ENCODE results near the gene CDH4.
"Not testable (repeated sequence)": the region's sequence is repeated elsewhere in the genome, so short reads cannot be mapped to it uniquely, and the experiment has no call there.

The CDH4 gene

DNA sequence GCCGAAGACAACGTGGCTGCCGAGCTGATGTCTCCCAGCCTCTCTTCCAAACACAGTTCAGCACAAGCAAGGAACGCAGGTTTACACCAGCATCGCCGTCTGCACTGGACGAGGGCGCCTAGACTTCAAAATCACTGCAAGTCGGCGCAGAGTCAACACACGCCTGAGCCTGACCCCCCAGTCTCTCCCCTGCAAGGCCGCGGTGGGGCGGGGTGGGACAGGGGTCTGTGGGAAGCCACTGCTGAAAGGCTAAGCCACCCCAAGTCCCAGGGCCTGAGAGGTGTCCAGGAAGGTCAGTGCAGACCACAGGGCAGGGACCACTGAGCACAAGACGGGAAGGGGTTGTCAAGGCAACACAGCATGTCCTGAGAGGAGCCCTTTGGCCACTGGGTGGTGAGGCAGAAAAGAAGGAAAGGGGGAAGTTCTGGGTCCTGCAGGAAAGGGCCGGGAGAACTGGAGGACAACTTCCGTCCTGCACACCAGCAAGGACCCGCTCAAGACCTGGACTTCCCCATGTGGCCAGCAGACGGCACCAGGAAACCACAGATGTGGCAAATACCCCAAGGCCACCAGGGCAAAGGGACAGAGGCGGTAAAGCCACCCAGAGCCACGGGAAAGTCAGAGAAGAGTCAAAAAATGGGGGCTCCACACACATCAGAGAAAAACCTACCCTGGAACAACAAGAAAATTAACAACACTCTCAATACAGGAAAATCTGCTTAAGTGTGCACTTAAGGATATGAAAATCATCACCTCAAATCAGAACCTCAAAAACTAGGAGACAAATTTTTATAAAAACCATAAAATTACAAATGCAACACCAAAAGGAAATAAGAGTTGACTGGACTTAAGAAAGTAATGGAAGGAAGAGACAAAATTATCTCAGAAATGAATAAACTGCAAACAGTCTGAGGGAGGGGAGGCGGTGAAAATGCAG lies 728.9 kb downstream of the CDH4 start:
- no peak for DNase-seq

DNA sequence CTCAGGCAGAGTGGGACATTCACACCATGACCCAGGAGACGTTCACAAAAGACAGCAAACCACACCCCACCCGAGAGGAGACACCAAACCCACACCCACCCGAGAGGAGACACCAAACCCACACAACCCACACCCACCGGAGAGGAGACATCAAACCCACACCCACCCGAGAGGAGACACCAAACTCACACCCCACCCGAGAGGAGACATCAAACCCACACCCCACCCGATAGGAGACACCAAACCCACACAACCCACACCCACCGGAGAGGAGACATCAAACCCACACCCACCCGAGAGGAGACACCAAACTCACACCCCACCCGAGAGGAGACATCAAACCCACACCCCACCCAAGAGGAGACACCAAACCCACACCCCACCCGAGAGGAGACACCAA lies 729.6 kb downstream of the CDH4 start:
- DNase-seq, result not testable (repeated sequence)

DNA sequence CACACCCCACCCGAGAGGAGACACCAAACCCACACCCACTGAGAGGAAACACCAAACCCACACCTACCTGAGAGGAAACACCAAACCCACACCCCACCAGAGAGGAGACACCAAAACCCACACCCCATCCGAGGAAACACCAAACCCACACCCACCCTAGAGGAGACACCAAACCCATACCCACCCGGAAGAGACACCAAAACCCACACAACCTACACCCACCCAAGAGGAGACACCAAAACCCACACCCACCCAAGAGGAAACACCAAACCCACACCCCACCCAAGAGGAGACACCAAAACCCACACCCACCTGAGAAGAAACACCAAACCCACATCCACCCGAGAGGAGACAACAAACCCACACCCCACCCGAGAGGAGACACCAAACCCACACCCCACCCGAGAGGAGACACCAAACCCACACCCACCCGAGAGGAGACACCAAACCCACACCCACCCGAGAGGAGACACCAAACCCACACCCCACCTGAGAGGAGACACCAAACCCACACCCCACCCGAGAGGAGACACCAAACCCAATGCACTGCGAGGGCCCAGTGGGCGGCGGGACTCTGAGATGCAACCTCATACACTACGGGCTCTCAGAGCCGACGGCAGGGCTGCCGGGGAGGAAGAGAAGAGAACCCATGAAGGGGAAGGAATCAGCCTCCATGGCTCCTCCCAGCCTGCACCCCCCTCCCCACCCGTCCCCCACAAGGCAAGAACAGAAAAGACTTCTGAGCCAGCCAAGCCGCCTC lies 730.3 kb downstream of the CDH4 start:
- no peak for DNase-seq

DNA sequence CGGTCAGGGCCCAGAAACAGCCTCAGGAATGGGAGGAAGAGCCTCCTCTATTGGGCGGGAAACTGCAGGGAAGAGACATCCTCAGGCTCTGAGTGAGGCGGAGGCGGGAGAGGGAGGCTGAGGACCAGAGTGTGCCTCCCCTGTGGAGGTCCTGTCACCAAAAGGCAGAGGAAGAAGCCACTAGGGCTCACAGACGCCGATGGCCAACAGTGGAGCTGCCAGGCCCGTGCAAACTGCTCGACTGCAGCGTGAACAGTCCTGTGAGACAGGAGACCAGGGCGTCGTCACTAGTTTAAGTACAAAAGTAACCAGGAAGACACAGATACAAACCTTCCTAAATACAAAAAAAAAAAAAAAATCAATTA lies 730.9 kb downstream of the CDH4 start:
- DNase-seq, result no peak

DNA sequence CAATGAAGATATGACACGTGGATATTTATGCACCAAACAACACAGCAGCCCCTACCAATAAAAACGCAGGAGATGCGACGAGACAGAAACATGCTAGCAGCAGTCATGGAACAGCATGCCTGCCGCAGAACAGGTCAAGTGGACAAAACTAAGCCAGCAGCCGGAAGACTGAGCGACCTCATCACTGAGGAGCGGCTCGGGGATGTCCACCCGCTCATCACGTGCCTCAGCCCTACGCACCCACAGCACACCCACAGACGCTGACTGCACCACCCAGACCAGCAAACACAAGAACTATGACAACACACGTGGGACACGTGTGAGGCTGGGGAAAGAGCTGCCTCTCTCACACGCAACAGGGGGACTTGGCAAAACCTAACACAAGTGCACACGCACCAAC lies 731.9 kb downstream of the CDH4 start:
- DNase-seq, result no peak

DNA sequence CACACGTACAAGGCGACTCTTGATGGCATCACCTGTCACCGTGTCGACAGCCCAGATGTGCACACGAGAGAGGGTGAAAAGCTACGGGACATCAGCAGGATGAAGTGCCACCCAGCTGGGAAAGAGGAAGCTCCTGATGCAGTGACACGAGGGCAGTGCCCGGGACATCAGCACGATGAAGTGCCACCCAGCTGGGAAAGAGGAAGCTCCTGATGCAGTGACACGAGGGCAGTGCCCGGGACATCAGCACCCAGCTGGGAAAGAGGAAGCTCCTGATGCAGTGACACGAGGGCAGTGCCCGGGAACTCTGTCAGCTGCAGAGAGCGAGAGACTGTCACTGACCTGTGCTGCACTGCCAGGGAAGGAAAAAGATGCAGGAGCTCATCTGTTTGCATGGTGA lies 732.4 kb downstream of the CDH4 start:
- DNase-seq, result not testable (repeated sequence)

DNA sequence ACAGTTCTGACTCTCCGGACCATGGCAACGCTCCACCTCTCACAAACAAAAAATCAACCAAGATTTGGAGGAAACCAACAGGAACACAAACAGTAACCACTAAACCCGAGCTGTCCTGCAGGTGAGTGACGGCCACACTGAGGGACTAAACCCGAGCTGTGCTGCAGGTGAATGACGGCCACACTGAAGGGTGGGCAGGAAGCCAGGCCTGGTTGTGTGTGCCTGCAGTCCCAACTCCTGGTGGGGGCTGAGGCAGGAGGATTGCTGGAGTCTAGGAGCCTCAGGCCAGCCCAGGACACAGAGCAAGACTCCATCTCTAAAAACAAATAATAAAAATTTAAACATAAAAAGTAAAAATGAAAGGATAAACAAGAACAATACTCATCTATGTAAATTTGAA lies 733.0 kb downstream of the CDH4 start:
- DNase-seq, result no peak

DNA sequence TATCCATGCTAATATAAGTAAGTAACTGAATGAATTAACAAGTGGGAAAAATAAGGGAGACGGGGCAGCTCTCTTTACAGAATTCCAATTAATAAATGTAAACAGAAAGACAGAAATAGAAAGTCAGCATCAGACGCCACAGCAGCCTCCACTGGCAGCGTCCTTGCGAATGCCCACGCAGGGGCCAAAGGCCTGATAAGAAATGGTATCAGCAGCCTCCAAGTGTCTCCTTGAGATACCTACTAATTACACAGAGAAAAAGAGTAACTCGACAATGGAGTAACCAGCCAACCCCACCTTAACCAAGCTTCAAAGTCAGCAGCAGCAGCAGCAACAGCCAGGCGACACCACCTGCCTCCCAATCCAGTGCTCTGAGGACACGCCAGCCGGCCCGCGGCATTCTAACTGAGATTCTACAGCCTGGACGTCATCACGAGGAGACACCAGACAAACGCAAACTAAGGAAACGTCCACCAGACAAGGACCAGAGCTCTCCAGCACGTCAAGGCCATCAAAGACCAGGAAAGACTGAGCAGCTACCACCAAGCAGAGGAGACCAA lies 734.8 kb downstream of the CDH4 start:
- no peak for DNase-seq

DNA sequence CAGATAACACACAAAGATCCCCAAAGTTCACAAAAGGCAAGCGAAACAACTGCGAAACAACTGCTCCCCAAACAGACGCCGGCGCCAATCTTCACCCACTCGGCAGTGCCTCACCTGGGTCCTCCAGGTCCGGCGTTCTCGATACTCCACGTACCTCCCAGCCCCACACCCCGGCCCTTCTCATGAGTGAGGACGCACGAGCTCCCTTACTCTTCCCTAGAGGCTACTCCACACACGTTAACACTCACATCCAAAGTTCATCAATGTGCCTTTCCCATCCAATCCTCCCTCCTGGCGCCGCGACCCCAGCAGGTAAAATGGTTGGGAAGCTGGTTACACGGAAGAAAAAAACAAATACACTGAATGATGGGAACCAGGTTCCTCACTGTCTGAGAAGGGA lies 736.6 kb downstream of the CDH4 start:
- no peak for DNase-seq

DNA sequence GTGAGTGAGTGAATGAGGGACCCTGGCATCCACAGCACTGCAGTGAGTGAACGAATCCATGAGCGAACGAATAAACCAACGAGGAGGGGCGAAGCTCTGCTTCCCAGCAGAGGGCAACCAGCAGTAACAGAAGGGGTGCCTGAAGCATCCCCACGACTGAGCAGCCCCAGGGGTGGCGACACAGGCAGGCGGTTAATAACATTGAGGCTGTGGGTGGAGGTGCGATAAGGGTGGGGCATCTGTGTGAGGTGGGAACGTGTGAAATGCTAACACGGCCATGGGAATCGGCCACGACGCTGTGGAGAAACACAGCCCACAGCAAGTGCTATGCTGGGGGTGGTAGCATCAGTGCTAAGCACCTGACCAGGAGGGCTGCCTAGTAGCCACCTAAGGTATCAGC lies 737.7 kb downstream of the CDH4 start:
- DNase-seq, result no peak

Measured in activated CD8-positive, alpha-beta memory T cell treated with anti-CD3 and anti-CD28 coated beads for 24 hours (primary cell).